ENCODE results near the gene CCN5.

CCN5 gene

GRCh38 chr20:44700306-44700705, 14.9 kb upstream of the CCN5 start:
- Histone ChIP-seq H3K27ac (peak overlapping the region; percentile 94), H3K36me3 (no peaks in the 10 kb centered on the region)
- intact Hi-C loops (cut with DNase I; ENCODE audit: low total_unique reads) = no loop called here

GRCh38 chr20:44701118-44701857, 13.9 kb upstream of the CCN5 start:
- Histone ChIP-seq H3K9me3 (no peaks in the 10 kb centered on the region), H3K4me1 (peaks cover 7 to 93% (median 48%) of the 10 kb centered on the region in 4 donors), H3K4me3 (no peak overlapping the region), H3K36me3 (no peaks in the 10 kb centered on the region), H3K27me3 (no peaks in the 10 kb centered on the region), H3K27ac (peak overlapping the region; percentile 94)
- intact Hi-C loops (cut with DNase I; ENCODE audit: low total_unique reads) = no loop called here
- DNase-seq = peak in 1 of 2 donors; percentile 65
- no peak for TF ChIP-seq CTCF (IDR thresholded peaks at IDR 0.05)

More at GRCh38 chr20:44700306-44700705, 14.9 kb upstream of the CCN5 start:
- Histone ChIP-seq H3K4me1 (peaks cover 0 to 93% (median 46%) of the 10 kb centered on the region in 4 donors), H3K4me3 (no peak overlapping the region), H3K9me3 (no peaks in the 10 kb centered on the region), H3K27me3 (no peaks in the 10 kb centered on the region)
- DNase-seq = peak in 1 of 2 donors; percentile 61
- no peak for TF ChIP-seq CTCF (IDR thresholded peaks at IDR 0.05)

- intact Hi-C loops (cut with DNase I; ENCODE audit: low total_unique reads) = no loop called here
- Histone ChIP-seq H3K36me3 (no peaks in the 10 kb centered on the region), H3K9me3 (no peaks in the 10 kb centered on the region), H3K4me1 (peaks cover 11 to 93% (median 53%) of the 10 kb centered on the region in 4 donors), H3K27me3 (no peaks in the 10 kb centered on the region), H3K27ac (peak overlapping the region; percentile 94), H3K4me3 (no peak overlapping the region)
- DNase-seq = peak in 1 of 2 donors; percentile 37
- no peak for TF ChIP-seq CTCF (IDR thresholded peaks at IDR 0.05)
Observed at GRCh38 chr20:44701858-44702256, 13.3 kb upstream of the CCN5 start.

- Histone ChIP-seq H3K9me3 (no peaks in the 10 kb centered on the region), H3K27me3 (no peaks in the 10 kb centered on the region), H3K4me3 (no peak overlapping the region), H3K27ac (peak overlapping the region; percentile 94), H3K36me3 (no peaks in the 10 kb centered on the region), H3K4me1 (peaks cover 11 to 98% (median 54%) of the 10 kb centered on the region in 4 donors)
- TF ChIP-seq CTCF (IDR thresholded peaks at IDR 0.05) = no peak
- DNase-seq = peak; percentile 96 to 98
- intact Hi-C loops (cut with DNase I; ENCODE audit: low total_unique reads) = no loop called here
Observed at GRCh38 chr20:44702776-44703175, 12.4 kb upstream of the CCN5 start.

- intact Hi-C loops (cut with DNase I; ENCODE audit: low total_unique reads) = no loop called here
- Histone ChIP-seq H3K36me3 (no peaks in the 10 kb centered on the region), H3K9me3 (no peaks in the 10 kb centered on the region), H3K4me1 (peaks cover 11 to 98% (median 53%) of the 10 kb centered on the region in 4 donors), H3K27ac (peak overlapping the region; percentile 94), H3K27me3 (no peaks in the 10 kb centered on the region), H3K4me3 (no peak overlapping the region)
- TF ChIP-seq CTCF (IDR thresholded peaks at IDR 0.05) = no peak
- DNase-seq = peak; percentile 47 to 55
Observed at GRCh38 chr20:44703183-44703925, 11.8 kb upstream of the CCN5 start.

Data from tibial artery (tissue), 4 donors.